Testis (tissue), 3 donors: ENCODE results near the gene PDGFD. TPM values are rescaled to one million over a fixed set of nuclear protein-coding genes. Genes with fewer than 3 reads are reported as not detected.

Experiments
- DNase-seq: peaks from one replicate; pipeline ENCODE4 v3.0.0-alpha.2; 2019
- H3K27ac ChIP-seq, 2 donors: fragments of 200-600 bp; sonication (generic); one replicate each; pipeline ENCODE4 v1.5.1; 2019
- H3K27me3 ChIP-seq: fragments of 200-600 bp; sonication (generic); one replicate; pipeline ENCODE4 v1.5.1; 2019
- H3K36me3 ChIP-seq: fragments of 200-600 bp; sonication (generic); one replicate; pipeline ENCODE4 v1.5.1; 2017; ENCODE audit warnings: low read depth; ENCODE audit errors: missing control alignments
- H3K4me1 ChIP-seq: fragments of 200-600 bp; sonication (generic); one replicate; pipeline ENCODE4 v1.5.1; 2019
- H3K4me3 ChIP-seq, 2 donors: fragments of 200-600 bp; sonication (generic); one replicate each; pipeline ENCODE4 v1.5.1; 2017 to 2019
- H3K9me3 ChIP-seq: fragments of 200-600 bp; sonication (generic); one replicate; pipeline ENCODE4 v1.5.1; 2017
- CTCF ChIP-seq, 3 experiments: fragments of 450-650 bp in 2 of 3; fragments of 200-600 bp in 1 of 3; sonication (generic) in 1 of 3; IDR thresholded peaks; one replicate each; pipeline ENCODE4 v1.5.1; 2016 to 2019; ENCODE audit warnings: antibody characterized with exemption in 3 of 3, mild to moderate bottlenecking in 2 of 3, moderate library complexity in 1 of 3
- POLR2A ChIP-seq: fragments of 450-650 bp; IDR thresholded peaks from one replicate; pipeline ENCODE4 v1.6.1; 2017; ENCODE audit warnings: antibody characterized with exemption, mild to moderate bottlenecking, moderate library complexity
- WGBS, 2 donors: methylation state at CpG; one replicate each; pipeline ENCODE4 v1.1.5; 2018; 5-methylcytosine and 5-hydroxymethylcytosine counted together
- intact Hi-C: fragments of 100-400 bp; cut with DNase I; formaldehyde crosslinking; loops from one replicate; pipeline ENCODE4 v1.15.1; 2023; ENCODE audit warnings: low total_unique reads
- polyA plus RNA-seq: library from polyadenylated mRNA; stranded (reverse); fragments of 350-450 nt; fragmentation: Illumina TruSeq; extraction: RNeasy Lipid Tissue Mini Kit (QIAGEN cat#74804); gene quantifications from one replicate; pipeline ENCODE4 v1.2.3, GENCODE V29; 2014; ENCODE audit warnings: low read depth, low replicate concordance; ENCODE audit not compliant: insufficient read depth
- total RNA-seq, 2 donors: library from RNA; depleted of rRNA; stranded (reverse); fragments of >200 nt; gene quantifications; one replicate each; pipeline ENCODE4 v1.2.3, GENCODE V29; 2016

Gene PDGFD
- total and polyA plus RNA-seq, 3 donors from 2014 or later = 6.0 to 8.1 (median 8.0) TPM

GRCh38 chr11:104127828-104128227 lies 36.1 kb downstream of the PDGFD start:
- no peak overlapping the region for H3K27ac ChIP-seq
- WGBS, 2 donors = 87% methylated on average over 2 of the region's 2 CpGs
- H3K4me3 ChIP-seq = no peak overlapping the region
- H3K27me3 ChIP-seq = no peaks in the 10 kb centered on the region
- H3K36me3 ChIP-seq = no peaks in the 10 kb centered on the region
- no peak for DNase-seq
- no peaks in the 10 kb centered on the region for H3K4me1 ChIP-seq
- intact Hi-C loops = no loop called here
- H3K9me3 ChIP-seq = no peaks in the 10 kb centered on the region
- no peak for TF ChIP-seq POLR2A
- TF ChIP-seq CTCF (IDR thresholded peaks at IDR 0.05) = no peak

DNA sequence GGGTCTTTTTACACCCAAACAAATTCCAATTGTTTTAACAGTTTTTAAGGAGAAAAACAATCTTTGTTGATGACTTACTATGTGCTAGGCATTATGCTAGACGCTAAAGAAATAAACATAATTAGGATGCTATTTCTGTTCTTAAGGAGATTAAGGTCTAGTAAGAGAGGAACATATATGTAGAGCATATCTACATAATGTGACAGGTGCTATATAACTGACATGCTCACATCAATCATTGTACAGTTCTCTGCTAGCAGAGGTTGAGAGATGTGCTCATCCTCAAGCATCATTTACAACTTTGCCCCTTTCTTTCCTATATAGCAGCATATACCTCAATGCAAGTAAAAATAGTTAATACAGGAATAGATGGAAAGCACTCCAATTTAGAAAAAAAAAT lies 37.5 kb downstream of the PDGFD start:
- no peak overlapping the region for H3K27ac ChIP-seq
- no peaks in the 10 kb centered on the region for H3K27me3 ChIP-seq
- DNase-seq = no peak
- H3K36me3 ChIP-seq = no peaks in the 10 kb centered on the region
- H3K9me3 ChIP-seq = no peaks in the 10 kb centered on the region
- intact Hi-C loops = no loop called here
- H3K4me1 ChIP-seq = no peaks in the 10 kb centered on the region
- no peak for TF ChIP-seq POLR2A
- TF ChIP-seq CTCF (IDR thresholded peaks at IDR 0.05) = no peak
- H3K4me3 ChIP-seq = no peak overlapping the region
- WGBS, 2 donors = 78 to 87% methylated on average over 1 of the region's 1 CpG

- WGBS, 2 donors = 44 to 60% methylated on average over 1 of the region's 1 CpG
- Histone ChIP-seq H3K9me3 (no peaks in the 10 kb centered on the region), H3K27ac (no peak overlapping the region), H3K27me3 (no peaks in the 10 kb centered on the region), H3K4me1 (no peaks in the 10 kb centered on the region), H3K36me3 (no peaks in the 10 kb centered on the region), H3K4me3 (no peak overlapping the region)
- DNase-seq = no peak
- no peak for TF ChIP-seq POLR2A
- no peak for TF ChIP-seq CTCF (IDR thresholded peaks at IDR 0.05)
- intact Hi-C loops = no loop called here
Measured at GRCh38 chr11:104124979-104125378, 39.0 kb downstream of the PDGFD start.

DNA sequence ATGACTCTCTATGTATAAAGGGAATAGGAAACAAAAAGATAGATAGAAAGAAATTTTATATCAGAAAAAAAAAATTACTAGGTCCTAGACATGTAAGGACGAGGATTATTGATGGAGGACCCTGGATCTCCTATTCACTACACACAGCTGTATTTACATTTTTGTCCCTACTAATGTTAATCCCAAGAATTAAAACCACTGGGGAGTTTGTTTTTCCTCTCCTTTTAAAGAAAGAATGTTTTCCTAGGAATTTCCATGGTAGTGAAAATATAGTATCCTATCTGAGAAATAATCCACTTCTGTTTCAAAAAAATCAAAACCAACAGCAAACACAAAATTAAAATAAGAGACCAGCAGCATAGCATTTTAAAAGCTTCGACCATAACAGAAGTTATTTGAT lies 41.1 kb downstream of the PDGFD start:
- Histone ChIP-seq H3K4me1 (no peaks in the 10 kb centered on the region), H3K27ac (no peak overlapping the region), H3K4me3 (no peak overlapping the region), H3K27me3 (no peaks in the 10 kb centered on the region), H3K9me3 (no peaks in the 10 kb centered on the region), H3K36me3 (no peaks in the 10 kb centered on the region)
- TF ChIP-seq CTCF (IDR thresholded peaks at IDR 0.05) = no peak
- TF ChIP-seq POLR2A = no peak
- no peak for DNase-seq
- intact Hi-C loops = no loop called here
- 80 to 96% methylated on average over 2 of the region's 2 CpGs for WGBS, 2 donors

- H3K9me3 ChIP-seq = no peaks in the 10 kb centered on the region
- intact Hi-C loops = no loop called here
- DNase-seq = no peak
- H3K27me3 ChIP-seq = no peaks in the 10 kb centered on the region
- no peaks in the 10 kb centered on the region for H3K4me1 ChIP-seq
- H3K4me3 ChIP-seq = no peak overlapping the region
- no peak for TF ChIP-seq POLR2A
- no peak for TF ChIP-seq CTCF (IDR thresholded peaks at IDR 0.05)
- no peak overlapping the region for H3K27ac ChIP-seq
- H3K36me3 ChIP-seq = no peaks in the 10 kb centered on the region
Measured at GRCh38 chr11:104122011-104122635, 41.8 kb downstream of the PDGFD start.
